Caco-2 (cell line): Measurements from ENCODE around the gene M6PR. TPM values are rescaled to one million over a fixed set of nuclear protein-coding genes. Genes with fewer than 3 reads are reported as not detected.
"Not testable (repeated sequence)": the region's sequence is repeated elsewhere in the genome, so short reads cannot be mapped to it uniquely, and the experiment has no call there.

Experiments
- BruUV-seq: library from RNA; stranded (reverse); fragments of 400-500 nt; replicated peaks from 2 replicates; lab custom pipeline; 2021; lab: Mats Ljungman, UMichigan
- CTCF ChIA-PET: fragments of 300-600 bp; sonication (Branson Sonifier 250); formaldehyde crosslinking; loops from one replicate; lab custom pipeline; 2022; ENCODE audit warnings: antibody characterized with exemption; lab: Charles Lee
- POLR2A ChIA-PET: fragments of 300-600 bp; sonication (Branson Sonifier 250); formaldehyde crosslinking; loops from one replicate; lab custom pipeline; 2022; ENCODE audit warnings: antibody characterized with exemption; lab: Charles Lee
- DNase-seq, 2 experiments: peaks; one replicate each; pipeline versions ENCODE4 v3.0.0 to v3.0.0-alpha.2; 2020 to 2022
- H3K27me3 ChIP-seq: replicated peaks from 2 replicates; pipeline ENCODE4 v1.6.0; 2011; ENCODE audit warnings: low read length; ENCODE audit not compliant: control insufficient read depth, insufficient read depth
- H3K36me3 ChIP-seq: 2 replicates; pipeline ENCODE4 v1.5.1; 2011; ENCODE audit warnings: low read length; ENCODE audit not compliant: control insufficient read depth, insufficient read depth
- H3K4me1 ChIP-seq: fragments of 250-450 bp; sonication (Bioruptor Pico); 2 replicates; pipeline ENCODE4 v1.5.1; 2020; ENCODE audit warnings: mild to moderate bottlenecking
- H3K4me3 ChIP-seq: 2 replicates; pipeline ENCODE4 v1.5.1; 2011; ENCODE audit warnings: low read depth, mild to moderate bottlenecking, control low read depth, low read length
- H3K9me3 ChIP-seq: fragments of 250-450 bp; sonication (Bioruptor Pico); 2 replicates; pipeline ENCODE4 v1.5.1; 2020; ENCODE audit warnings: mild to moderate bottlenecking, moderate library complexity
- H3K27ac Mint-ChIP-seq: one replicate; pipeline ENCODE4 v1.8.0; 2022; ENCODE audit warnings: mixed read lengths; ENCODE audit not compliant: unreplicated experiment
- H3K27me3 Mint-ChIP-seq: one replicate; pipeline ENCODE4 v1.8.0; 2022; ENCODE audit warnings: mixed read lengths; ENCODE audit not compliant: insufficient read depth, unreplicated experiment
- H3K36me3 Mint-ChIP-seq: one replicate; pipeline ENCODE4 v1.8.0; 2022; ENCODE audit warnings: mild to moderate bottlenecking, mixed read lengths; ENCODE audit not compliant: insufficient read depth, unreplicated experiment
- H3K4me1 Mint-ChIP-seq: one replicate; pipeline ENCODE4 v1.8.0; 2022; ENCODE audit warnings: low read depth, mixed read lengths; ENCODE audit not compliant: unreplicated experiment
- H3K4me3 Mint-ChIP-seq: one replicate; pipeline ENCODE4 v1.8.0; 2022; ENCODE audit warnings: mild to moderate bottlenecking, moderate library complexity, mixed read lengths; ENCODE audit not compliant: unreplicated experiment
- H3K9me3 Mint-ChIP-seq: one replicate; pipeline ENCODE4 v1.8.0; 2022; ENCODE audit warnings: mixed read lengths; ENCODE audit not compliant: unreplicated experiment
- intact Hi-C: fragments of 100-400 bp; cut with micrococcal nuclease; formaldehyde crosslinking; loops from one replicate; pipeline ENCODE4 v1.10.0; 2022; ENCODE audit not compliant: unreplicated experiment
- total RNA-seq: library from RNA; stranded (reverse); gene quantifications from 2 replicates; pipeline ENCODE4 v1.2.3, GENCODE V29; 2022
- TF ChIP-seq, protein P1 (sequence below), 2 experiments: fragments of 200-600 bp in 1 of 2; IDR thresholded peaks; 1 replicate in 1 of 2; 2 replicates in 1 of 2; pipeline versions ENCODE4 v1.5.1 to v1.8.0; 2011 to 2022; ENCODE audit warnings: antibody characterized with exemption in 1 of 2, control low read depth in 1 of 2, inconsistent platforms in 1 of 2, low read depth in 1 of 2, low read length in 1 of 2, mild to moderate bottlenecking in 1 of 2, moderate library complexity in 1 of 2; ENCODE audit not compliant: insufficient read depth in 1 of 2, severe bottlenecking in 1 of 2, unreplicated experiment in 1 of 2

Gene M6PR
- total RNA-seq, 1 experiment from 2014 or later, result 310 TPM

DNA sequence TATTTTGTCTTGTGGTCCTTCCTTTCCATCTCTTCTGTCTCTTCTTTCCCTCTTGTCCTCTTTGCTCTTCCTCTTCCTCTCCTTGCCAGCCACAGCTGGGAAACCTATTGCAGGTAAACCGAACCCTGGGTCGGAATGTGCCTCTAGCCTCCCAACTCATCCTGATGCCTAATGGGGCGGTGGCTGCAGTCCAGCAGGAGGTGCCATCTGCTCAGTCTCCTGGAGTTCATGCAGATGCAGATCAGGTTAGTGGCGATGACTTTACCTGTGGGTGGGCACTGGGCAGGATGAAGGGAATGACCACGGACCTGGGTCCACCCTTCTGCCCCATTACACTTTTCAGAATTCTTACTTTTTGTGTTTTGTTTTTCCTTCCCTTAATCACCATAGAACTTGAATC lies 26.9 kb downstream of the M6PR start:
- no peaks in the 10 kb centered on the region for H3K27me3 ChIP-seq
- ChIA-PET CTCF (no interaction called here), POLR2A (no interaction called here)
- Mint-ChIP-seq H3K36me3 (peaks cover 6% of the 10 kb centered on the region), H3K27me3 (no peaks in the 10 kb centered on the region), H3K4me1 (no peaks in the 10 kb centered on the region), H3K9me3 (no peaks in the 10 kb centered on the region), H3K4me3 (no peak overlapping the region), H3K27ac (no peak overlapping the region)
- no peak overlapping the region for H3K4me3 ChIP-seq
- DNase-seq, result peak in 1 of 2 experiments; percentile 14
- TF ChIP-seq, protein P1, sequence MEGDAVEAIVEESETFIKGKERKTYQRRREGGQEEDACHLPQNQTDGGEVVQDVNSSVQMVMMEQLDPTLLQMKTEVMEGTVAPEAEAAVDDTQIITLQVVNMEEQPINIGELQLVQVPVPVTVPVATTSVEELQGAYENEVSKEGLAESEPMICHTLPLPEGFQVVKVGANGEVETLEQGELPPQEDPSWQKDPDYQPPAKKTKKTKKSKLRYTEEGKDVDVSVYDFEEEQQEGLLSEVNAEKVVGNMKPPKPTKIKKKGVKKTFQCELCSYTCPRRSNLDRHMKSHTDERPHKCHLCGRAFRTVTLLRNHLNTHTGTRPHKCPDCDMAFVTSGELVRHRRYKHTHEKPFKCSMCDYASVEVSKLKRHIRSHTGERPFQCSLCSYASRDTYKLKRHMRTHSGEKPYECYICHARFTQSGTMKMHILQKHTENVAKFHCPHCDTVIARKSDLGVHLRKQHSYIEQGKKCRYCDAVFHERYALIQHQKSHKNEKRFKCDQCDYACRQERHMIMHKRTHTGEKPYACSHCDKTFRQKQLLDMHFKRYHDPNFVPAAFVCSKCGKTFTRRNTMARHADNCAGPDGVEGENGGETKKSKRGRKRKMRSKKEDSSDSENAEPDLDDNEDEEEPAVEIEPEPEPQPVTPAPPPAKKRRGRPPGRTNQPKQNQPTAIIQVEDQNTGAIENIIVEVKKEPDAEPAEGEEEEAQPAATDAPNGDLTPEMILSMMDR (IDR thresholded peaks at IDR 0.05; ENCODE audit: insufficient read depth in 1 of 2, low read depth in 1 of 2, low read length in 1 of 2, severe bottlenecking in 1 of 2, unreplicated experiment in 1 of 2), result no peak
- intact Hi-C loops, result no loop called here
- H3K36me3 ChIP-seq, result no peaks in the 10 kb centered on the region
- no peaks in the 10 kb centered on the region for H3K9me3 ChIP-seq
- no peaks in the 10 kb centered on the region for H3K4me1 ChIP-seq
- BruUV-seq, result no TSS peak

DNA sequence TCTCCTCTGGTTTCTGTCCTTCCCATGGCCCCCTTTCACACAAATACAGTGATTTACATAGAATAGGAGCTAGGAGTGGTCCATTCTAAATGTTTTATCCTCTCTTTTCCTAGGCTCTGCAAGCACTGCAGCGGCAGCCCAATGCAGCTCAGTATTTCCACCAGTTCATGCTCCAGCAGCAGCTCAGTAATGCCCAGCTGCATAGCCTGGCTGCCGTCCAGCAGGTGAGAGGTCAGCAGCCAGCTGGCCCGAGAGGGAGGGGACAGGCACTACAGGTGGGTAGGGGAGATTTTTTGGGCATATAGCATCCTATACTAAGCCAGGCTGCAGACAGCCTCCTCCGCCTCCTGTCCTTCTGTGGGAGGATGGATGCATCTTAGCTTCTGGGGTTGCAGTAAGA lies 29.8 kb downstream of the M6PR start:
- H3K36me3 Mint-ChIP-seq, DNase-seq, H3K9me3 ChIP-seq, intact Hi-C loops, H3K36me3 ChIP-seq, H3K4me3 Mint-ChIP-seq, H3K4me1 ChIP-seq, H3K4me3 ChIP-seq, BruUV-seq, H3K27me3 ChIP-seq, H3K27ac Mint-ChIP-seq, H3K4me1 Mint-ChIP-seq, H3K9me3 Mint-ChIP-seq, CTCF ChIA-PET, H3K27me3 Mint-ChIP-seq: not testable (repeated sequence)
- POLR2A ChIA-PET, result interaction anchor here (1.2 kb wide), 1 partner anchor 30 kb away, joined by 3 read pairs; the partner anchor contains the start of gene M6PR

GRCh38 chr12:8917751-8918150 lies 31.7 kb downstream of the M6PR start:
- no peak overlapping the region for H3K27ac Mint-ChIP-seq
- CTCF ChIA-PET, result no interaction called here
- H3K4me3 ChIP-seq, result no peak overlapping the region
- H3K4me3 Mint-ChIP-seq, result no peak overlapping the region
- H3K36me3 ChIP-seq, result no peaks in the 10 kb centered on the region
- peaks cover 12% of the 10 kb centered on the region for H3K36me3 Mint-ChIP-seq
- TF ChIP-seq, protein P1 (IDR thresholded peaks at IDR 0.05; ENCODE audit: insufficient read depth in 1 of 2, low read depth in 1 of 2, low read length in 1 of 2, severe bottlenecking in 1 of 2, unreplicated experiment in 1 of 2), result no peak
- H3K4me1 ChIP-seq, result peaks cover 22% of the 10 kb centered on the region
- H3K9me3 Mint-ChIP-seq, result no peaks in the 10 kb centered on the region
- DNase-seq, result no peak
- intact Hi-C loops, result no loop called here
- H3K27me3 Mint-ChIP-seq, result no peaks in the 10 kb centered on the region
- peaks cover 14% of the 10 kb centered on the region for H3K4me1 Mint-ChIP-seq
- POLR2A ChIA-PET, result no interaction called here
- H3K9me3 ChIP-seq, result no peaks in the 10 kb centered on the region
- H3K27me3 ChIP-seq, result no peaks in the 10 kb centered on the region
- no TSS peak for BruUV-seq

DNA sequence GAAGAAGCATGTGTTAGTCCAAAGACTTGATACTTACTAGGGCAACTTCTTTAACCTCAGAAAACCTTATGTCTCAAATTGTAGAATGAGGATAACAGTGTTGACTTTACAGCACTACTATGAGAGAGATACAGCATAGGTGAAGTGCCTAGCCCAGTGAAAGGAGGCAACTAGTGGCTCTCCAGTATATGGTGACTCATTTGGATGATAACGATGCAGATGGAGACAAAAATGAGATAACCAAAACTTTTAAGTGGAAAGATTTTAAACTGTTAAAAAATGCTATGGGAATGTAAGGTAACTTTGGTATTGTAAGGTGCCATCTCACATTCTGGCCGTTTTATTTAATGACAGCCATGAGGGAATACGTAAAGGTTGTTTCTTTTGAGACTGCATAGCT lies 32.4 kb downstream of the M6PR start:
- POLR2A ChIA-PET, result no interaction called here

More for the DNA sequence above, 32.4 kb downstream of the M6PR start:
- TF ChIP-seq, protein P1 (IDR thresholded peaks at IDR 0.05; ENCODE audit: insufficient read depth in 1 of 2, low read depth in 1 of 2, low read length in 1 of 2, severe bottlenecking in 1 of 2, unreplicated experiment in 1 of 2), result no peak
- Histone ChIP-seq H3K4me3 (no peak overlapping the region), H3K9me3 (no peaks in the 10 kb centered on the region), H3K4me1 (peaks cover 25% of the 10 kb centered on the region), H3K27me3 (no peaks in the 10 kb centered on the region), H3K36me3 (no peaks in the 10 kb centered on the region)
- peaks cover 15% of the 10 kb centered on the region for H3K4me1 Mint-ChIP-seq
- CTCF ChIA-PET, result no interaction called here
- no peak overlapping the region for H3K4me3 Mint-ChIP-seq
- peaks cover 6% of the 10 kb centered on the region for H3K36me3 Mint-ChIP-seq
- H3K27me3 Mint-ChIP-seq, result no peaks in the 10 kb centered on the region
- H3K9me3 Mint-ChIP-seq, result no peaks in the 10 kb centered on the region
- H3K27ac Mint-ChIP-seq, result no peak overlapping the region
- no peak for DNase-seq
- intact Hi-C loops, result no loop called here
- BruUV-seq, result no TSS peak
